GM18951 (cell line): ENCODE measurements around the gene PRTN3.
"Not testable (repeated sequence)": the region's sequence is repeated elsewhere in the genome, so short reads cannot be mapped to it uniquely, and the experiment has no call there.

Experiments used
- POLR2A ChIP-seq: IDR thresholded peaks from 4 replicates; pipeline ENCODE4 v1.6.1; 2011; ENCODE audit warnings: mild to moderate bottlenecking; ENCODE audit not compliant: insufficient read length, insufficient read depth; ENCODE audit errors: extremely low read depth
- in situ Hi-C: fragments of 300-500 bp; cut with MboI; formaldehyde crosslinking; loops from one replicate; pipeline ENCODE4 v1.12.0; 2022; ENCODE audit warnings: low sequenced_read_pairs, mixed read lengths, inconsistent platforms; ENCODE audit not compliant: unreplicated experiment

The PRTN3 gene

DNA sequence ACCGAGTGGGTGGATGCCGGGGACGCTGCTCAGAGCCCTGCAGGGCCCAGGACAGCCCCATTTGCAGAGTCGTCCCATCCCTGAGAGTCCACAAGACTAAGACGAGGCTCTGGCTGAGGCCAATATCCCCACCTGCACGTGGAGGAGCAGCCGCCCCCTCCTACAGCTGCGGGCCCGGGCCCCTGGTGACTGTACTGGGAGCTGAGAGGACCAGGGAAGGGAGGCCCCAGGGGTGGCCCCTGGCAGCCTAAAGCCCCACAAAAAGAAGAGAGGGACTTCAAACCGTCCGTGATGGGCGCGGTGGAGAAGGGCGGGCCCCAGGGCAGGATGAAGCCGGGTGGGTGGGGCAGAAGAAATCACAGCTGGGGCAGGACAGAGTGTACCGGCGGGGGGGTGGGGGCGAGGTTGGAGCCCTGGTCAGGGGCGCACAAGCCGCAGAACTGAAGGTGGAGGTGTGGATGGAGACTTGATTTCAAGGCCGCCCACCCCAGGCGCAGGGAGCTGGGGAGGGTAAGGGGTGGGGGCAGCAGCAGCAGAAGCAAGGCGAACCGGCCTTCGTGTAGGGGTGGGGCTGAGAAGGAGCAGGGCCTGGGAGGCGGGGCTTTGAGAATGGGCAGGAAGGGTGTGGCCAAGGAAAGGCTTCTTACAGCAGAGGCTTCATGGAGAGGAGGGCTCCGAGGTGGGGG, 31.6 kb downstream of the PRTN3 start:
- in situ Hi-C loops: no loop called here
- TF ChIP-seq POLR2A: no peak

DNA sequence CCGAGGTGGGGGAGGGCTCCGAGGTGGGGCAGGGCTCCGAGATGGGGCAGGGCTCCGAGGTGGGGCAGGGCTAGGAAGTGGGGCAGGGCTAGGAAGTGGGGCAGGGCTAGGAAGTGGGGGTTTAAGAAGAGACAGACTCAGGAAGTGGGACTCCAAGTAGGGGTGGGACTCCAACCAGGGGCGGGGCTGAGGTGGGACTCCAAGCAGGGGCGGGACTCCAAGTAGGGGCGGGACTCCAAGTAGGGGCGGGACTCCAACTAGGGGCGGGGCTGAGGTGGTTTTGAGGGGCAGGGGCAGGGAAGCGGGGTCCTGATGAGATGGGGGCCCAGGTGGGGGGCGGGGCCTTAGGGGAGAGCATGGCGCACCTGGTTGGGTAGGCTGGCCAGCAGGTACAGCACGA, 32.3 kb downstream of the PRTN3 start:
- in situ Hi-C loops: no loop called here
- no peak for TF ChIP-seq POLR2A

DNA sequence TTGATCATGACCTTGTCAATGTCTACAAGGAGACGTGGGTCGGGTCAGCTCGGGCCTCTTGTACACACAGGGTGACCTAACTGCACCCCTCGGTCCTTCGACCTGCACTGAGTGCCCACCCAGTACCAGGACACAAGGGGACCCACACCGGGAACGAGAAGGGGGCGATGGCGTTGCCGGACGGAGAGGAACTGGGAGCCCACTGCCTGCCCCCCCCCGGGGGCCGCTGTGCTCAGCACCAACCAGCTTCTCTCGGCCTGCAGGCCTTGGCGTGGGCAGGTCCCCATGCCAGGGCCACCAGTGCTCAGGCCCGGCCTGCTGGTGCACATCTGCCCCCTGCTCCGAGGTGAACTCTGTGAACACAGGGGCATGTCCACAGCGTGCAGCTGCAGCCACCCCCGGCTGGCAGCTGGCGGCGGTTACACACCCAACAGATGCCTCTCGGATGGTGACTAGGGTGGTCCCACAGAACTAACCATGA, 32.8 kb downstream of the PRTN3 start:
- no peak for TF ChIP-seq POLR2A
- in situ Hi-C loops: no loop called here

DNA sequence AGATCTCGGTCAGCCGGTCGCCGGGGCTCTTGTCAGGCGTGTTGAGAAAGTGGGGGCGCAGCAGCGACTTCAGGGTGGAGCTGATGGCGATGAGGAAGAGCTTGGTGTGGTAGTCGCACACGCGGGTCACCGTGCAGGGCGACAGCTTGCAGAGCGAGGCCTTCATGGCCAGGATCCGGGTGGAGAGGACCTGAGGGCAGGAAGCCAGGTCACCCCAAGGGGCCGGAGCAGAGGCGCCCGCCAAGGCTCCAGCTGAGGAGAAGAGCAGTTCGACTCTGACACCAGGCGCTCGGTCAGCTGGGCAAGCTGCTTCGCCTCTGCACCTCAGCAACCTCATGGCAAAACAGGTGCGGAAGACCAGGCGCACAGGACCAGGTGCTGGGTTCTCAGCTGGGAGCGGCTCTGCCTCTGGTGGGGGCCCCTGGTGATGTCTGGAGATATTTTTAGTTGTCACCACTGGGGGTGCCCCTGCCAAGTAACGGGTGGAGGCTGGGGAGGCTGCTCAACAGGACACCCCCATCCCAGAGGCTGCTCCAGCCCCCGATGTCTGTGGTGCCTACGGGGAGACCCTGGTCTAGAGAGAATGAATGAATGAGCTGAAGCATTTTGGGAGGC, 34.6 kb downstream of the PRTN3 start:
- no peak for TF ChIP-seq POLR2A
- in situ Hi-C loops: no loop called here

DNA sequence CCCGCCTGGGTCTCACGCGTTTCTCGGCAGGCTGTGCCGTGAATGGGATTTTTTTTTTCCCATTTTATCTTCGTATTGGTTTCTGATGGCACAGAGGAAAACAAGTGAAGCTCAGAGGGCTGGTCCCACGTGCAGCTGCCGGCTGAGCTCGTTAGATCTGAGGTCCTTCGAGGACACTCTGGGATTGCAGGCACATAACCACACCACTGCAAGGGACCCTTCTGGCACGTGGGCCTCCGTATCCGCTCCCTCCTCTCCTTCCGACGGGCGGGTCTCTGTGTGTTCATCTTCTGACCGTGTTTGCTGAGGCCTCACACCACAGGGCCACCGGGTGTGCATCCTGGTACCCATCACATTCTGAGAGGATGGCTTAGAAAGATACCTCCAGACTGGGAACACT, 35.3 kb downstream of the PRTN3 start:
- in situ Hi-C loops: no loop called here
- no peak for TF ChIP-seq POLR2A

DNA sequence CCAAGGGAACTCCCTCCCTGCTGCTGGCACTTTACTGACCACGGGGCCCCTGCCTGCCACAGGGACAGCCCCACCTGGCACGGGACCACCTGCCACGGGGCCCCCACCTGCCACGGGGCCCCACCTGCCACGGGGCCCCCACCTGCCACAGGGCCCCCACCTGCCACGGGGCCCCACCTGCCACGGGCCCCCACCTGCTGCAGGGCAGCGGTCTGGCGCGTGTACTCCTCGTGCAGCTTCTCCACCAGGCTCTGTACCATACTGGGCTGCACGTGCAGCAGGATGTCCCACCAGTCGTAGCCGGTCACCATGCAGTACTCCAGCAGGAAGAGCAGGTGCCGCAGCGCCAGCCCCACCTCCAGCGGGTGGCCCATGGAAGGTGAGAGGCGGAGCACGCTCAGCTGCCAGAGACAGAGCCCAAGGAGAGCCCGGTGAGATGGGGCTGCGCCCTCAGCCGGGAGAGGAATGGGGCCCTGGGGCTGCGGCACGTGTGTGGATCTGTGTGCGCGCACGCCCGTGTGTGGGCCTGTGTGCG, 36.0 kb downstream of the PRTN3 start:
- in situ Hi-C loops: no loop called here
- no peak for TF ChIP-seq POLR2A

DNA sequence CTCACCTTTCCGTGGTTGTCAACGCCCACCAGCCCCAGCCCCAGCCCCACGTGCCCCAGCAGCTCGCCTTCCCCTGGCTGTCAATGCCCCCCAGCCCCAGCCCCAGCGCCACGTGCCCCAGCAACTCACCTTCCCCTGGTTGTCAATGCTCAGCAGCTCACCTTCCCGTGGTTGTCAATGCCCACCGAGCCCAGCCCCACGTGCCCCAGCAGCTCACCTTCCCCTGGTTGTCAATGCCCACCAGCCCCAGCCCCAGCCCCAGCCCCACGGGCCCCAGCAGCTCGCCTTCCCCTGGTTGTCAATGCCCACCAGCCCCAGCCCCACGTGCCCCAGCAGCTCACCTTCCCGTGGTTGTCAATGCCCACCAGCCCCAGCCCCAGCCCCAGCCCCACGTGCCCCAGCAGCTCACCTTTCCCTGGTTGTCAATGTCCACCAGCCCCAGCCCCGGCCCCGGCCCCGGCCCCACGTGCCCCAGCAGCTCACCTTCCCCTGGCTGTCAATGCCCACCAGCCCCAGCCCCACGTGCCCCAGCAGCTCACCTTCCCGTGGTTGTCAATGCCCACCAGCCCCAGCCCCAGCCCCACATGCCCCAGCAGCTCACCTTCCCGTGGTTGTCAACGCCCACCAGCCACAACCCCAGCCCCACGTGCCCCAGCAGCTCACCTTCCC, 37.3 kb downstream of the PRTN3 start:
- in situ Hi-C loops: not testable (repeated sequence)

DNA sequence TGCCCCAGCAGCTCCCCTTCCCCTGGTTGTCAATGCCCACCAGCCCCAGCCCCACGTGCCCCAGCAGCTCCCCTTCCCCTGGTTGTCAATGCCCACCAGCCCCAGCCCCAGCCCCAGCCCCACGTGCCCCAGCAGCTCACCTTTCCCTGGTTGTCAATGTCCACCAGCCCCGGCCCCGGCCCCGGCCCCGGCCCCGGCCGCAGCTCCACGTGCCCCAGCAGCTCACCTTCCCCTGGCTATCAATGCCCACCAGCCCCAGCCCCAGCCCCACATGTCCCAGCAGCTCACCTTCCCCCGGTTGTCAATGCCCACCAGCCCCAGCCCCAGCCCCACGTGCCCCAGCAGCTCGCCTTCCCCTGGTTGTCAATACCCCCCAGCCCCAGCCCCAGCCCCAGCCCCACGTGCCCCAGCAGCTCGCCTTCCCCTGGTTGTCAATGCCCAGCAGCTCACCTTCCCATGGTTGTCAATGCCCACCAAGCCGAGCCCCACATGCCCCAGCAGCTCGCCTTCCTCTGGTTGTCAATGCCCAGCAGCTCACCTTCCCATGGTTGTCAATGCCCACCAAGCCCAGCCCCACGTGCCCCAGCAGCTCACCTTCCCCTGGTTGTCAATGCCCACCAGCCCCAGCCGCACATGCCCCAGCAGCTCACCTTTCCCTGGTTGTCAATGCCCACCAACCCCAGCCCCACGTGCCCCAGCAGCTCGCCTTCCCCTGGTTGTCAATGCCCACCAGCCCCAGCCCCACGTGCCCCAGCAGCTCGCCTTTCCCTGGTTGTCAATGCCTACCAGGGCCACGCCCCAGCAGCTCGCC, 38.2 kb downstream of the PRTN3 start:
- in situ Hi-C loops: not testable (repeated sequence)

DNA sequence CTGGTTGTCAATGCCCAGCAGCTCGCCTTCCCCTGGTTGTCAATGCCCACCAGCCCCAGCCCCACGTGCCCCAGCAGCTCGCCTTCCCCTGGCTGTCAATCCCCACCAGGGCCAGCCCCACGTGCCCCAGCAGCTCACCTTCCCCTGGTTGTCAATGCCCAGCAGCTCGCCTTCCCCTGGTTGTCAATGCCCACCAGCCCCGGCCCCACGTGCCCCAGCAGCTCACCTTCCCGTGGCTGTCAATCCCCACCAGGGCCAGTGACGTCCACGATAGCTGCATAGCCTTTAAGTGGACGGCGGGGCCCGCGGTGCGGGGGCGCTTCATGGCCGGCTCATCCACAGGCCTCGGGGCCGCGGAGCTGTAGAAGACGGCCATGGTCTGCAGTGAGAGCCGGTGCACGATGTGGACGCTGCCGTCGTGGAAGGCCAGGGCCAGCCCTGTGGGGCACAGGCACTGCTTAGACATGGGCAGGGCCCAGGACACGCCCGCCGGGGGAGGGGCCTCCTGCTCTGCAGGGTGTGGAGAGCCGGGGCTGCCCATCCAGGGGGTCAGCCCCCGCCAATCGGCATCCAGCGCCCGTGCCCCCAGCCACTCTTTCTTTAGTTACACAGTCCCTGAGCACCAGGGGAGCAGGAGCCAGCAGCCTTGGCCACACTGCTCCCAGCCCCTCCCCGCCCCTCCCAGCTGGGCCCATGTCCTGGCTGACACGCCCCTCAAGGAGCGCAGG, 39.1 kb downstream of the PRTN3 start:
- in situ Hi-C loops: no loop called here
- no peak for TF ChIP-seq POLR2A

DNA sequence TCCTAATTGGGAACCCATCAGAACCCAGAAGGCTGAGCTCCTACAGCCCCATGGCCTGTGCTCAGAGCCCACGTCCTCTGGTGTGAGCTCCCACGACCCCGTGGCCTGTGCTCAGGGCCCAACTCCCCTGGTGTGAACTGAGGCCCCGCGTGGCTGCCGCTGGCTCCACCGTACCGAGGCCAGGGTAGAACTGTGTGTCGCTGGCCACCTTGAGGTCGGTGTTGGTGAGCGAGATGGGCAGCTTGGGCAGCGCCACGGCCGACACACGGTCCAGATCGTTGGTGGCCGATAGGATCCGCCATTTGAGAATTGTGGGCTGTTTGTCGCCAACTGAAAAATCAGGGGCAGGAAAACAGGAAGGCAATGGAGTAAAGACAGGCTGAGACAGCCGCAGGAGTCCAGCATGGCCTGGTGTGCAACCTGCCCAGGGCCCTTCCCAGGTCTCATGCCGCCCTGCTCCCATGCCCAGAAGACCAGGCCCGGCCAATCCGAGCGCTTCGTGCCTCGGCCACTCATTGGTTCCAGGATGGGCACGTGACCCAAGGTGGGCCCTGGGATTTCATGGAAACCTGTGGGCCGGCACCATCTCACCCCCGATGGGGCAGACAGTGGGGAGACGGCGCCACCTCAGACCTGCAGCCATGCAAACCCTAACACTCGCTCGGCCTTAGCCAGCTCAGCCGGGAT, 40.7 kb downstream of the PRTN3 start:
- in situ Hi-C loops: no loop called here
- no peak for TF ChIP-seq POLR2A

DNA sequence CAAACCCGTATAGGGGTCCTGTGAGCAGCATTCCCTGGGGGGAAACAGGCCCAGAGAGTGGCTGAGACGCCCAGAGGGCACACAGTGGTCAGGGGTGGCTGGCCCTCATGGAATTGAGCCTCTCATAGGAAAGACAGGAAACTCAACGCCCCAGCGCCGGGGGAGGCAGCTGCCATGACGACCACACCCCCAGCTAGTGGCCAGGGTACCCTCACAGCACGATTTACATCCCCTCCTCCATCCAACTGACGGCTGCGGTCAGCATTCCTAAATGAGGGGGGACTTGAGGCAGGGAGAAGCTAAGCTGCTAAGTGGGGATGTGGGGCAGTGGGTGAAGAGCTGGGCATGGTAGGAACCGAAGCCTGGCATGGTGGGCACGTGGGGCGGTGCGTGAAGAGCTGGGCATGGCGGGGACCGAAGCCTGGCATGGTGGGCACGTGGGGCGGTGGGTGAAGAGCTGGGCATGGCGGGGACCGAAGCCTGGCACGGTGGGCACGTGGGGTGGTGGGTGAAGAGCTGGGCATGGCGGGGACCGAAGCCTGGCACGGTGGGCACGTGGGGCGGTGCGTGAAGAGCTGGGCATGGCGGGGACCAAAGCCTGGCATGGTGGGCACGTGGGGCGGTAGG, 42.2 kb downstream of the PRTN3 start:
- TF ChIP-seq POLR2A: no peak
- in situ Hi-C loops: no loop called here

DNA sequence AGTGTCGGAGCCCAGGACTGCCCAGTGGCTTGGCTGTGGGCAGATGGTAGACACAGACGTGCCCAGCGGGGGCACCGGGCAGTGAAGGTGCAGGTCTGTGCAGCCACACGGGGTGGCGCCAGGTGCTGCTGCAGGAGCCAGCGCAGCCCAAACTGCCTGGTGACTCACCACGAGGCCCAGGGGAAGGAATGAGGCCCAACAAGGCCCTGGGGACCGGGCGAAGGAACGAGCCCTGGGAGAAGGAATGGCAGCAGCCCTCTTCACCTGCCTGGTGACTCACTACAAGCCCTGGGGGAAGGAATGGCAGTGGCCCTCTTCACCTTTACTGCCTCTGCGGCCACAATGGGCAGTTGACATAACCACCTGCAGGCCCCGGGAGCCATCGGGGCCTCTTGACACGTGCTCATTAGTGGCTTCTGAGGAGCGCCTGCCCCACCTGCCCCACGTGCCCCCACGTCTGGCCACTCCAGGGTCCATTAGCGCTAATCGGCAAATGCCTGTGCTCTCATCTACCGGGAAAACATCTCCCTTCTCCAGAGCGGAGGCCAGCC, 42.9 kb downstream of the PRTN3 start:
- in situ Hi-C loops: no loop called here
- no peak for TF ChIP-seq POLR2A
